GM19463 (cell line): ENCODE measurements around the gene FAT3.

Experiments
- ATAC-seq: cut with Tn5 transposase; IDR thresholded peaks from one replicate; pipeline ENCODE4 v1.9.1; 2021; ENCODE audit warnings: mild to moderate bottlenecking, moderate library complexity; ENCODE audit not compliant: unreplicated experiment

FAT3 gene

GRCh38 chr11:92227230-92227814 is 2.7 kb downstream of the FAT3 start:
- ATAC-seq, result no peak

- no peak for ATAC-seq
Measured at GRCh38 chr11:92227959-92228935, 3.6 kb downstream of the FAT3 start.

GRCh38 chr11:92236856-92237255 is 12.2 kb downstream of the FAT3 start:
- ATAC-seq, result no peak

- ATAC-seq, result no peak
Measured at GRCh38 chr11:92240916-92241315, 16.3 kb downstream of the FAT3 start.

- ATAC-seq, result no peak
Measured at GRCh38 chr11:92245700-92246271, 21.2 kb downstream of the FAT3 start.

- ATAC-seq, result no peak
Measured at GRCh38 chr11:92246630-92247029, 22.0 kb downstream of the FAT3 start.

GRCh38 chr11:92249156-92249753 is 24.6 kb downstream of the FAT3 start:
- no peak for ATAC-seq

- ATAC-seq, result no peak
Measured at GRCh38 chr11:92251980-92252379, 27.4 kb downstream of the FAT3 start.

GRCh38 chr11:92253421-92253820 is 28.8 kb downstream of the FAT3 start:
- ATAC-seq, result no peak

- ATAC-seq, result no peak
Measured at GRCh38 chr11:92253945-92254344, 29.3 kb downstream of the FAT3 start.

GRCh38 chr11:92257536-92257935 is 32.9 kb downstream of the FAT3 start:
- no peak for ATAC-seq

GRCh38 chr11:92259861-92260260 is 35.2 kb downstream of the FAT3 start:
- no peak for ATAC-seq

- no peak for ATAC-seq
Measured at GRCh38 chr11:92264350-92264749, 39.7 kb downstream of the FAT3 start.

- ATAC-seq, result no peak
Measured at GRCh38 chr11:92266806-92267205, 42.2 kb downstream of the FAT3 start.

- ATAC-seq, result no peak
Measured at GRCh38 chr11:92267278-92267677, 42.7 kb downstream of the FAT3 start.

- no peak for ATAC-seq
Measured at GRCh38 chr11:92267968-92268367, 43.4 kb downstream of the FAT3 start.

- no peak for ATAC-seq
Measured at GRCh38 chr11:92268546-92268945, 43.9 kb downstream of the FAT3 start.

GRCh38 chr11:92269021-92269420 is 44.4 kb downstream of the FAT3 start:
- ATAC-seq, result no peak

- no peak for ATAC-seq
Measured at GRCh38 chr11:92269841-92270240, 45.2 kb downstream of the FAT3 start.

GRCh38 chr11:92272651-92273050 is 48.0 kb downstream of the FAT3 start:
- no peak for ATAC-seq
